Natural killer cell (primary cell): ENCODE data around the gene RSPH9. TPM values are rescaled to one million over a fixed set of nuclear protein-coding genes. Genes with fewer than 3 reads are reported as not detected.
"Not testable (repeated sequence)": the region's sequence is repeated elsewhere in the genome, so short reads cannot be mapped to it uniquely, and the experiment has no call there.

Source experiments
- ATAC-seq, 3 donors: fragments of 150-1000 bp in 2 of 3; fragments of 200-7000 bp in 1 of 3; cut with Tn5 transposase; 1 replicate in 1 of 3; 2 replicates in 2 of 3; pipeline ENCODE4 v1.10.0; 2021; ENCODE audit warnings: mild to moderate bottlenecking in 2 of 3, moderate library complexity in 2 of 3
- DNase-seq, 2 donors: peaks; one replicate each; pipeline versions ENCODE4 v3.0.0 to v3.0.0-alpha.2; 2013 to 2021; ENCODE audit warnings: mixed read lengths in 1 of 2
- H3K27ac ChIP-seq: one replicate; pipeline ENCODE4 v1.5.1; 2013; ENCODE audit warnings: mild to moderate bottlenecking, low read length
- H3K27me3 ChIP-seq: one replicate; pipeline ENCODE4 v1.6.1; 2013; ENCODE audit warnings: low read length; ENCODE audit not compliant: control insufficient read depth, insufficient read depth
- H3K36me3 ChIP-seq: one replicate; pipeline ENCODE4 v1.6.1; 2013; ENCODE audit warnings: low read length; ENCODE audit not compliant: control insufficient read depth, insufficient read depth
- H3K4me1 ChIP-seq: one replicate; pipeline ENCODE4 v1.6.1; 2013; ENCODE audit warnings: low read length; ENCODE audit not compliant: control insufficient read depth, insufficient read depth
- H3K4me3 ChIP-seq: one replicate; pipeline ENCODE4 v1.5.1; 2013; ENCODE audit warnings: low read length
- H3K9me3 ChIP-seq: one replicate; pipeline ENCODE4 v1.6.1; 2013; ENCODE audit warnings: low read length; ENCODE audit not compliant: control insufficient read depth, insufficient read depth
- H3K27ac Mint-ChIP-seq, 2 donors: one replicate each; pipeline ENCODE4 v1.8.0; 2022; ENCODE audit warnings: mild to moderate bottlenecking in 2 of 2, mixed read lengths in 2 of 2, moderate library complexity in 1 of 2
- H3K27me3 Mint-ChIP-seq, 2 donors: one replicate each; pipeline ENCODE4 v1.8.0; 2022; ENCODE audit warnings: low read depth in 2 of 2, mixed read lengths in 2 of 2
- H3K36me3 Mint-ChIP-seq: one replicate; pipeline ENCODE4 v1.8.0; 2022; ENCODE audit warnings: mixed read lengths
- H3K4me1 Mint-ChIP-seq, 2 donors: one replicate each; pipeline ENCODE4 v1.8.0; 2022; ENCODE audit warnings: mixed read lengths in 2 of 2
- H3K4me3 Mint-ChIP-seq: one replicate; pipeline ENCODE4 v1.8.0; 2022; ENCODE audit warnings: mild to moderate bottlenecking, moderate library complexity, mixed read lengths
- H3K9me3 Mint-ChIP-seq, 2 donors: one replicate each; pipeline ENCODE4 v1.8.0; 2022; ENCODE audit warnings: mixed read lengths in 2 of 2
- CTCF ChIP-seq: fragments of 200-600 bp; IDR thresholded peaks from one replicate; pipeline ENCODE4 v1.8.0; 2022; ENCODE audit warnings: antibody characterized with exemption
- WGBS: methylation state at CpG from one replicate; pipeline ENCODE4 v1.1.7; 2013; ENCODE audit warnings: missing lambda C conversion rate; ENCODE audit not compliant: insufficient coverage; 5-methylcytosine and 5-hydroxymethylcytosine counted together
- intact Hi-C: fragments of 100-400 bp; cut with micrococcal nuclease; formaldehyde crosslinking; loops from one replicate; pipeline ENCODE4 v1.14.2; 2022
- total RNA-seq, 4 donors: library from RNA; stranded (reverse); fragments of 120-200 nt in 1 of 4; gene quantifications; one replicate each; pipeline versions ENCODE4 v1.2.3 to v1.2.4, GENCODE V29; 2013 to 2022

Gene RSPH9
- total RNA-seq, 3 donors from 2014 or later (not counting 1 experiment from before 2014, with no cell fraction given): 0.23 TPM; not detected in 2

DNA sequence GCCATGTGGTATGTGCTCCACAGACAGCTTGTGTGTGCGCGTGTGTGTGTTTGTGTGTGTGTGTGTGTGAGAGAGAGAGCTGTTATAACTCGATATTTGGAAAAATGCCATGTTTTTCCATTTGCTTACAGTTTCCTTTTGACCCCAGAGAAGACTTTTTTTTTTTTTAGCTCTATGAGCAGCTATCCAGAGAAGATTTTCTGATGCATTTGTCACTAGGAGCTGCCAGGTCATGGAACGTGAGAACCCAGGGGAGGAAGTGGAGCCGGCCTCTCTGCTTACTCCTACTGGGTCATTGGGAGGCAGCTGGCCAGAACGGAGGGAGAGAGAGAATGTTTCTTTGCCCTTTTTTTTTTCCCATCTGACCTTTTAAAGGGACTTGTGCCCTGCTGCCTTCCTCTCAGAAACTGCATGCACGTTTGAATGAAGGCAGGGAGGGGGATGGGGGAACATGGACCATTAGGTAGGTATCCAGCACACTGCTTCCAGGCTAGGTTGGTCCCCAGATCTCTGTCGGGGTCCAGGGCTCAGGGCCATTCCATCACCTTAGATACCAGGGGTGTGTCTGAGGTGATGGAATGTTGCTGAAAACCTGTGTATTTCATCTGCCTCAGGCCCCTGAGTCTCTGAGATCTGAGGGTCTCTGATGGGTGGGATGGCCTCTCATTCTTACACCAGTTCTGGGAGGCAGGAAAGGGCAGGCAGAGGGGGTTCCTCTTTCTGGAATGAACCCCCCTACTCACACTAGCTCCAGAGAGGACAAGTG is 53.9 kb downstream of the RSPH9 start:
- intact Hi-C loops: no loop called here
- Mint-ChIP-seq H3K9me3 (no peaks in the 10 kb centered on the region), H3K27me3 (peaks cover 21 to 38% of the 10 kb centered on the region in 2 donors), H3K4me1 (no peaks in the 10 kb centered on the region), H3K4me3 (no peak overlapping the region), H3K36me3 (no peaks in the 10 kb centered on the region), H3K27ac (no peak overlapping the region)
- no peaks in the 10 kb centered on the region for H3K9me3 ChIP-seq
- no peak overlapping the region for H3K4me3 ChIP-seq
- H3K4me1 ChIP-seq: no peaks in the 10 kb centered on the region
- WGBS: 75% methylated on average over 8 of the region's 8 CpGs
- ATAC-seq (no peak), DNase-seq (no peak)
- no peaks in the 10 kb centered on the region for H3K27me3 ChIP-seq
- no peak overlapping the region for H3K27ac ChIP-seq
- H3K36me3 ChIP-seq: no peaks in the 10 kb centered on the region
- TF ChIP-seq CTCF: no peak

- Histone ChIP-seq H3K9me3 (no peaks in the 10 kb centered on the region), H3K4me1 (no peaks in the 10 kb centered on the region), H3K27ac (no peak overlapping the region), H3K27me3 (no peaks in the 10 kb centered on the region), H3K36me3 (no peaks in the 10 kb centered on the region), H3K4me3 (no peak overlapping the region)
- Mint-ChIP-seq H3K4me1 (no peaks in the 10 kb centered on the region), H3K27me3 (peaks cover 18 to 41% of the 10 kb centered on the region in 2 donors), H3K27ac (no peak overlapping the region), H3K9me3 (no peaks in the 10 kb centered on the region), H3K4me3 (no peak overlapping the region), H3K36me3 (no peaks in the 10 kb centered on the region)
- no peak for TF ChIP-seq CTCF
- DNase-seq (no peak), ATAC-seq (no peak)
- 78% methylated on average over 7 of the region's 7 CpGs for WGBS
- intact Hi-C loops: no loop called here
Measured at GRCh38 chr6:43699564-43700186, 54.8 kb downstream of the RSPH9 start.

GRCh38 chr6:43700939-43701560 is 56.2 kb downstream of the RSPH9 start:
- H3K4me3 Mint-ChIP-seq, H3K27me3 ChIP-seq, H3K9me3 Mint-ChIP-seq, DNase-seq, H3K4me1 Mint-ChIP-seq, H3K36me3 ChIP-seq, H3K27ac ChIP-seq, H3K4me3 ChIP-seq, H3K27ac Mint-ChIP-seq, H3K4me1 ChIP-seq, H3K36me3 Mint-ChIP-seq, H3K9me3 ChIP-seq, ATAC-seq, intact Hi-C loops: not testable (repeated sequence)
- WGBS: 94% methylated on average over 10 of the region's 10 CpGs
- H3K27me3 Mint-ChIP-seq: peaks cover 21 to 41% of the 10 kb centered on the region in 2 donors

- H3K27ac ChIP-seq: no peak overlapping the region
- no peak for TF ChIP-seq CTCF
- H3K36me3 Mint-ChIP-seq: no peaks in the 10 kb centered on the region
- no peak overlapping the region for H3K4me3 ChIP-seq
- H3K27ac Mint-ChIP-seq: no peak overlapping the region
- H3K4me3 Mint-ChIP-seq: no peak overlapping the region
- H3K9me3 Mint-ChIP-seq: no peaks in the 10 kb centered on the region
- WGBS: 59% methylated on average over 2 of the region's 2 CpGs
- no peaks in the 10 kb centered on the region for H3K36me3 ChIP-seq
- peaks cover 29 to 52% of the 10 kb centered on the region in 2 donors for H3K27me3 Mint-ChIP-seq
- H3K9me3 ChIP-seq: no peaks in the 10 kb centered on the region
- no peak for ATAC-seq
- no peaks in the 10 kb centered on the region for H3K4me1 Mint-ChIP-seq
- DNase-seq: no peak
- intact Hi-C loops: no loop called here
- peaks cover 9% of the 10 kb centered on the region for H3K4me1 ChIP-seq
- no peaks in the 10 kb centered on the region for H3K27me3 ChIP-seq
Measured at GRCh38 chr6:43702171-43702533, 57.3 kb downstream of the RSPH9 start.
